Effector memory CD4-positive, alpha-beta T cell (primary cell): ENCODE results near the gene LRTM2.

Experiments used
- DNase-seq, 3 donors: peaks; one replicate each; pipeline ENCODE4 v3.0.0-alpha.2; 2020
- H3K27ac ChIP-seq: 2 replicates; pipeline ENCODE4 v1.7.0; 2013; ENCODE audit warnings: mild to moderate bottlenecking, low read length, moderate library complexity; ENCODE audit not compliant: insufficient read depth, poor library complexity, severe bottlenecking
- H3K27me3 ChIP-seq: replicated peaks from 2 replicates; pipeline ENCODE4 v1.7.0; 2013; ENCODE audit warnings: mild to moderate bottlenecking, low read length; ENCODE audit not compliant: insufficient read depth, control insufficient read depth, poor library complexity, severe bottlenecking
- H3K36me3 ChIP-seq: 2 replicates; pipeline ENCODE4 v1.7.0; 2013; ENCODE audit warnings: mild to moderate bottlenecking, low read length, moderate library complexity; ENCODE audit not compliant: control insufficient read depth, insufficient read depth
- H3K4me1 ChIP-seq: 2 replicates; pipeline ENCODE4 v1.7.0; 2013; ENCODE audit warnings: low read length, mild to moderate bottlenecking; ENCODE audit not compliant: control insufficient read depth, insufficient read depth, poor library complexity, severe bottlenecking
- H3K4me3 ChIP-seq: 2 replicates; pipeline ENCODE4 v1.7.0; 2013; ENCODE audit warnings: low read length, low read depth, mild to moderate bottlenecking; ENCODE audit not compliant: insufficient read depth, poor library complexity, severe bottlenecking
- H3K9me3 ChIP-seq: 2 replicates; pipeline ENCODE4 v1.7.0; 2013; ENCODE audit warnings: mild to moderate bottlenecking, low read length, moderate library complexity; ENCODE audit not compliant: control insufficient read depth

The LRTM2 gene

GRCh38 chr12:1828856-1829255 lies 8.5 kb downstream of the LRTM2 start:
- Histone ChIP-seq H3K36me3 (no peaks in the 10 kb centered on the region), H3K27ac (no peak overlapping the region), H3K27me3 (peaks cover 11% of the 10 kb centered on the region), H3K4me3 (no peak overlapping the region), H3K4me1 (no peaks in the 10 kb centered on the region), H3K9me3 (no peaks in the 10 kb centered on the region)
- DNase-seq = no peak

- Histone ChIP-seq H3K27me3 (peaks cover 11% of the 10 kb centered on the region), H3K4me3 (no peak overlapping the region)
Observed at GRCh38 chr12:1829306-1829900, 9.0 kb downstream of the LRTM2 start.

GRCh38 chr12:1830401-1830845 lies 10.1 kb downstream of the LRTM2 start:
- no peaks in the 10 kb centered on the region for H3K36me3 ChIP-seq
- DNase-seq = no peak
- peaks cover 11% of the 10 kb centered on the region for H3K27me3 ChIP-seq

More at GRCh38 chr12:1829306-1829900, 9.0 kb downstream of the LRTM2 start:
- Histone ChIP-seq H3K27ac (no peak overlapping the region), H3K9me3 (no peaks in the 10 kb centered on the region), H3K4me1 (no peaks in the 10 kb centered on the region), H3K36me3 (no peaks in the 10 kb centered on the region)
- no peak for DNase-seq

GRCh38 chr12:1830981-1831963 lies 10.9 kb downstream of the LRTM2 start:
- H3K27me3 ChIP-seq = peaks cover 11% of the 10 kb centered on the region

More at GRCh38 chr12:1830401-1830845, 10.1 kb downstream of the LRTM2 start:
- H3K9me3 ChIP-seq = no peaks in the 10 kb centered on the region
- H3K4me3 ChIP-seq = no peak overlapping the region
- no peak overlapping the region for H3K27ac ChIP-seq
- no peaks in the 10 kb centered on the region for H3K4me1 ChIP-seq

GRCh38 chr12:1832801-1833595 lies 12.6 kb downstream of the LRTM2 start:
- Histone ChIP-seq H3K9me3 (no peaks in the 10 kb centered on the region), H3K27ac (no peak overlapping the region), H3K4me3 (no peak overlapping the region), H3K36me3 (no peaks in the 10 kb centered on the region), H3K4me1 (no peaks in the 10 kb centered on the region), H3K27me3 (peaks cover 11% of the 10 kb centered on the region)
- no peak for DNase-seq

More at GRCh38 chr12:1830981-1831963, 10.9 kb downstream of the LRTM2 start:
- DNase-seq = no peak
- Histone ChIP-seq H3K27ac (no peak overlapping the region), H3K9me3 (no peaks in the 10 kb centered on the region), H3K4me3 (no peak overlapping the region), H3K36me3 (no peaks in the 10 kb centered on the region), H3K4me1 (no peaks in the 10 kb centered on the region)

GRCh38 chr12:1833596-1834028 lies 13.2 kb downstream of the LRTM2 start:
- no peak for DNase-seq
- H3K36me3 ChIP-seq = no peaks in the 10 kb centered on the region
- no peak overlapping the region for H3K27ac ChIP-seq
- no peaks in the 10 kb centered on the region for H3K9me3 ChIP-seq
- no peaks in the 10 kb centered on the region for H3K4me1 ChIP-seq
- H3K27me3 ChIP-seq = peaks cover 11% of the 10 kb centered on the region
- no peak overlapping the region for H3K4me3 ChIP-seq

GRCh38 chr12:1834186-1834925 lies 14.0 kb downstream of the LRTM2 start:
- Histone ChIP-seq H3K4me1 (no peaks in the 10 kb centered on the region), H3K27ac (no peak overlapping the region), H3K36me3 (no peaks in the 10 kb centered on the region), H3K4me3 (no peak overlapping the region), H3K27me3 (peaks cover 11% of the 10 kb centered on the region), H3K9me3 (no peaks in the 10 kb centered on the region)
- no peak for DNase-seq

GRCh38 chr12:1835211-1836131 lies 15.1 kb downstream of the LRTM2 start:
- no peaks in the 10 kb centered on the region for H3K4me1 ChIP-seq
- no peak overlapping the region for H3K4me3 ChIP-seq
- no peaks in the 10 kb centered on the region for H3K36me3 ChIP-seq
- no peak for DNase-seq
- no peaks in the 10 kb centered on the region for H3K9me3 ChIP-seq
- peaks cover 8% of the 10 kb centered on the region for H3K27me3 ChIP-seq
- H3K27ac ChIP-seq = no peak overlapping the region
